Prostate gland (tissue), 1 donor: ENCODE measurements around the gene ALG14.

Source experiments
- POLR2A ChIP-seq: fragments of 450-650 bp; IDR thresholded peaks from one replicate; pipeline ENCODE4 v1.6.1; 2016; ENCODE audit warnings: antibody characterized with exemption, mild to moderate bottlenecking
- POLR2AphosphoS5 ChIP-seq: sonication (generic); formaldehyde crosslinking; IDR thresholded peaks from one replicate; pipeline ENCODE4 v1.6.1; 2017; ENCODE audit warnings: antibody characterized with exemption

- TF ChIP-seq POLR2A, result no peak
- no peak for TF ChIP-seq POLR2AphosphoS5
Observed at GRCh38 chr1:95093296-95093695, 20.5 kb upstream of the ALG14 start.
